ENCODE data around the gene ARSG. TPM values are rescaled to one million over a fixed set of nuclear protein-coding genes. Genes with fewer than 3 reads are reported as not detected.

The ARSG gene
- total and polyA plus RNA-seq, 2 of the 13 experiments (the other 11 are each of a cell fraction or from before 2014, with no cell fraction given): 3.7 to 15.2 TPM

DNA sequence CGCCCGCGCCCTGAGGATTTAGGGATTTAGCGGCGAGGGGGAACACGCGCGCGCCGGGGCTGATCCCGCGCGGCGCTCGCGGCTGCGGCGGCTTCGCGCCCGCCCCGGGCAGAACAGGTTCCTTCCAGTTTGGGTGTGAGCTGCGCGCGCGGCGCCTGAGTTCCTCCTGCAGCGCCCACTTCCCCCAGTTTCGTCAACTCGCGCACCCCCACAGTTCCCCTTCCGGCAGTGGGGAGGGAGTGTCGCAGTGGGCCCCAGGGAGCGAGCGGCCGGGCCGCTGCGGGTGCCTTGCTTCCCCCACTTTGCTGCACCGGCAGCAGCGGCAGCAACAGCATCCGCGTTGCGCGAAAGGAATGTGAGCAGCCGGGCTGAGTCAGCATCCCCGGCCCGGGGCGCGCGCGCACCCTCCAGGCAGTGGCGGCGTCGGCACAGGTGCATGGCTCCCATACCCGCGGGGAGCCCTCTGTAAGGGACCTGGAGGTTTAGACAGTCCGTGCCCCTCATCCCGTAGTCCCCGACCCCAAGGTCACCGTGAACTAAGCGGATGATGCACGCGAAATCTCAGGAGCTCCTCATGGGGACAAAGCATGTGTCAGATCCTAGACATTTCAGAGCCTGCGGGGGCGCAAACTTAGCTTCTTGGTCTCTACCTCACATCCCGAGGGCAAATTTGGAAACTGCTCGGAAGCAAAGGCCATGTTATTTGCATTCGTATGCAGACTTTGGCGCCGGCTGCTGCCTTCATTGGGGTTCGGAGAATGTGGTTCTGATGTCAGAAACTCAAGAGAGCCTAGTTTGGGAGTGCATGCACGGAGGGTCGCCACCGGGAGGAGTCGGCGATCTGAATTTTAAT is 767 bp downstream of the ARSG start (continued):
- TF ChIP-seq MAZ (IDR thresholded peaks at IDR 0.05; ENCODE audit: borderline replicate concordance, low read depth, low read length) (0 out of 2 replicates have a peak, but pooled peaks have one; percentile 1), MAZ (CRISPR knock-in tag; IDR thresholded peaks at IDR 0.05; ENCODE audit: low read depth) (no peak; the same call in 1 of the 2 replicates), ZNF605 (CRISPR knock-in tag; IDR thresholded peaks at IDR 0.05) (peak; percentile 75; the same call in 1 of the 2 replicates), ZSCAN22 (CRISPR knock-in tag; IDR thresholded peaks at IDR 0.05) (peak; percentile 41; the same call in 1 of the 2 replicates), TBP (CRISPR knock-in tag; IDR thresholded peaks at IDR 0.05) (peak; percentile 22; the same call in 1 of the 2 replicates), ZNF781 (CRISPR knock-in tag; IDR thresholded peaks at IDR 0.05; ENCODE audit: borderline replicate concordance, not compliant biosample characterization) (peak; percentile 73), ZNF839 (CRISPR knock-in tag; IDR thresholded peaks at IDR 0.05; ENCODE audit: borderline replicate concordance) (0 out of 2 replicates have a peak, but pooled peaks have one; percentile 37), TMF1 (CRISPR knock-in tag; IDR thresholded peaks at IDR 0.05; ENCODE audit: low read depth) (peak; percentile 73; the same call in 1 of the 2 replicates), SAFB2 (CRISPR knock-in tag; IDR thresholded peaks at IDR 0.05; ENCODE audit: borderline replicate concordance, low read depth) (peak; percentile 33; the same call in 1 of the 2 replicates), RXRB (CRISPR knock-in tag; IDR thresholded peaks at IDR 0.05; ENCODE audit: borderline replicate concordance) (peak; percentile 72), FOXA1 (IDR thresholded peaks at IDR 0.05) (no peak), FOXA1 (CRISPR knock-in tag; IDR thresholded peaks at IDR 0.05) (no peak; the same call in 1 of the 2 replicates), ZNF660 (CRISPR knock-in tag; IDR thresholded peaks at IDR 0.05; ENCODE audit: borderline replicate concordance, low read depth) (no peak), KDM5A (IDR thresholded peaks at IDR 0.05; ENCODE audit: borderline replicate concordance, low read length) (peak; percentile 46; the same call in 1 of the 2 replicates), NCOA2 (CRISPR knock-in tag; IDR thresholded peaks at IDR 0.05) (peak; percentile 38), PRMT3 (CRISPR knock-in tag; IDR thresholded peaks at IDR 0.05; ENCODE audit: borderline replicate concordance, low read depth) (peak; percentile 39; the same call in 1 of the 2 replicates), KDM4B (CRISPR knock-in tag; IDR thresholded peaks at IDR 0.05) (no peak)
- TF ChIP-seq, protein P1, sequence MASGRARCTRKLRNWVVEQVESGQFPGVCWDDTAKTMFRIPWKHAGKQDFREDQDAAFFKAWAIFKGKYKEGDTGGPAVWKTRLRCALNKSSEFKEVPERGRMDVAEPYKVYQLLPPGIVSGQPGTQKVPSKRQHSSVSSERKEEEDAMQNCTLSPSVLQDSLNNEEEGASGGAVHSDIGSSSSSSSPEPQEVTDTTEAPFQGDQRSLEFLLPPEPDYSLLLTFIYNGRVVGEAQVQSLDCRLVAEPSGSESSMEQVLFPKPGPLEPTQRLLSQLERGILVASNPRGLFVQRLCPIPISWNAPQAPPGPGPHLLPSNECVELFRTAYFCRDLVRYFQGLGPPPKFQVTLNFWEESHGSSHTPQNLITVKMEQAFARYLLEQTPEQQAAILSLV (CRISPR knock-in tag; IDR thresholded peaks at IDR 0.05; ENCODE audit: borderline replicate concordance): peak; percentile 28
- TF ChIP-seq, protein P2, sequence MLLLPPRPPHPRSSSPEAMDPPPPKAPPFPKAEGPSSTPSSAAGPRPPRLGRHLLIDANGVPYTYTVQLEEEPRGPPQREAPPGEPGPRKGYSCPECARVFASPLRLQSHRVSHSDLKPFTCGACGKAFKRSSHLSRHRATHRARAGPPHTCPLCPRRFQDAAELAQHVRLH (CRISPR knock-in tag; IDR thresholded peaks at IDR 0.05; ENCODE audit: borderline replicate concordance, low read depth): no peak; the same call in 1 of the 2 replicates
- TF ChIP-seq, protein P3, sequence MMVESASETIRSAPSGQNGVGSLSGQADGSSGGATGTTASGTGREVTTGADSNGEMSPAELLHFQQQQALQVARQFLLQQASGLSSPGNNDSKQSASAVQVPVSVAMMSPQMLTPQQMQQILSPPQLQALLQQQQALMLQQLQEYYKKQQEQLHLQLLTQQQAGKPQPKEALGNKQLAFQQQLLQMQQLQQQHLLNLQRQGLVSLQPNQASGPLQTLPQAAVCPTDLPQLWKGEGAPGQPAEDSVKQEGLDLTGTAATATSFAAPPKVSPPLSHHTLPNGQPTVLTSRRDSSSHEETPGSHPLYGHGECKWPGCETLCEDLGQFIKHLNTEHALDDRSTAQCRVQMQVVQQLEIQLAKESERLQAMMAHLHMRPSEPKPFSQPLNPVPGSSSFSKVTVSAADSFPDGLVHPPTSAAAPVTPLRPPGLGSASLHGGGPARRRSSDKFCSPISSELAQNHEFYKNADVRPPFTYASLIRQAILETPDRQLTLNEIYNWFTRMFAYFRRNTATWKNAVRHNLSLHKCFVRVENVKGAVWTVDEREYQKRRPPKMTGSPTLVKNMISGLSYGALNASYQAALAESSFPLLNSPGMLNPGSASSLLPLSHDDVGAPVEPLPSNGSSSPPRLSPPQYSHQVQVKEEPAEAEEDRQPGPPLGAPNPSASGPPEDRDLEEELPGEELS (CRISPR knock-in tag; IDR thresholded peaks at IDR 0.05): 0 out of 2 replicates have a peak, but pooled peaks have one; percentile 8
- TF ChIP-seq, protein P4, sequence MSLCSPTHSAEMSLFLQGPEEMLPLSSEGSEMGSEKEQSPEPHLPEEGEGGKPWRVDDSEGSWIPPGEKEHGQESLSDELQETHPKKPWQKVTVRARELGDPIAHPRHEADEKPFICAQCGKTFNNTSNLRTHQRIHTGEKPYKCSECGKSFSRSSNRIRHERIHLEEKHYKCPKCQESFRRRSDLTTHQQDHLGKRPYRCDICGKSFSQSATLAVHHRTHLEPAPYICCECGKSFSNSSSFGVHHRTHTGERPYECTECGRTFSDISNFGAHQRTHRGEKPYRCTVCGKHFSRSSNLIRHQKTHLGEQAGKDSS (CRISPR knock-in tag; IDR thresholded peaks at IDR 0.05; ENCODE audit: borderline replicate concordance, low read depth): 0 out of 2 replicates have a peak, but pooled peaks have one; percentile 21
- TF ChIP-seq, protein P5, sequence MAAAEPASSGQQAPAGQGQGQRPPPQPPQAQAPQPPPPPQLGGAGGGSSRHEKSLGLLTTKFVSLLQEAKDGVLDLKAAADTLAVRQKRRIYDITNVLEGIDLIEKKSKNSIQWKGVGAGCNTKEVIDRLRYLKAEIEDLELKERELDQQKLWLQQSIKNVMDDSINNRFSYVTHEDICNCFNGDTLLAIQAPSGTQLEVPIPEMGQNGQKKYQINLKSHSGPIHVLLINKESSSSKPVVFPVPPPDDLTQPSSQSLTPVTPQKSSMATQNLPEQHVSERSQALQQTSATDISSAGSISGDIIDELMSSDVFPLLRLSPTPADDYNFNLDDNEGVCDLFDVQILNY (CRISPR knock-in tag; conservative IDR thresholded peaks at IDR 0.05): no peak
